ENCODE measurements around the gene ZNF521.

DNA sequence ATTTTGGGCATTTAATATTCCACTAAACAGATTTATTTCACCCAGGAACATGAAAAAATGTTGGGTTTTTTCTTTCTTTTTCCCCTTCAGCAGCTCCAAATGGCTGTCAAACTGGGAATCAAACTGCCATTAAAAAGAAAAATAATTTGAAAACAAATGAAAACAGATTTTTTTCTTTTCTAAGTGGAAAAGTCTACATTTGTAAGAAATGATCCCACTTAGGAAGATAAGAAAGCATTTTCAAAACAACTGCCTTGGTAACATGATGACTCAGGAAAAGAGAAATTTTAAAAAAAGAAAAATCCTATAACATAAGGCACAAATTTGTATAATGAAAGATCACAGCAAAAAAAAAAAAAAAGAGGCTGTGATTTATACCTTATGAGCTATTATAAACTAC lies 20.0 kb downstream of the ZNF521 start:
- TF ChIP-seq, protein P1, sequence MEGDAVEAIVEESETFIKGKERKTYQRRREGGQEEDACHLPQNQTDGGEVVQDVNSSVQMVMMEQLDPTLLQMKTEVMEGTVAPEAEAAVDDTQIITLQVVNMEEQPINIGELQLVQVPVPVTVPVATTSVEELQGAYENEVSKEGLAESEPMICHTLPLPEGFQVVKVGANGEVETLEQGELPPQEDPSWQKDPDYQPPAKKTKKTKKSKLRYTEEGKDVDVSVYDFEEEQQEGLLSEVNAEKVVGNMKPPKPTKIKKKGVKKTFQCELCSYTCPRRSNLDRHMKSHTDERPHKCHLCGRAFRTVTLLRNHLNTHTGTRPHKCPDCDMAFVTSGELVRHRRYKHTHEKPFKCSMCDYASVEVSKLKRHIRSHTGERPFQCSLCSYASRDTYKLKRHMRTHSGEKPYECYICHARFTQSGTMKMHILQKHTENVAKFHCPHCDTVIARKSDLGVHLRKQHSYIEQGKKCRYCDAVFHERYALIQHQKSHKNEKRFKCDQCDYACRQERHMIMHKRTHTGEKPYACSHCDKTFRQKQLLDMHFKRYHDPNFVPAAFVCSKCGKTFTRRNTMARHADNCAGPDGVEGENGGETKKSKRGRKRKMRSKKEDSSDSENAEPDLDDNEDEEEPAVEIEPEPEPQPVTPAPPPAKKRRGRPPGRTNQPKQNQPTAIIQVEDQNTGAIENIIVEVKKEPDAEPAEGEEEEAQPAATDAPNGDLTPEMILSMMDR (IDR thresholded peaks at IDR 0.05) = no peak
- no peak for TF ChIP-seq POLR2AphosphoS5 (IDR thresholded peaks at IDR 0.05)
